ENCODE data around the gene TSEN34. TPM values are rescaled to one million over a fixed set of nuclear protein-coding genes. Genes with fewer than 3 reads are reported as not detected.
A peak's percentile ranks its signal among the peaks of the same experiment; 100 is the strongest.
"Not testable (repeated sequence)": the region's sequence is repeated elsewhere in the genome, so short reads cannot be mapped to it uniquely, and the experiment has no call there.

Gene TSEN34
- total RNA-seq, 1 donor from 2014 or later: 95.1 TPM

DNA sequence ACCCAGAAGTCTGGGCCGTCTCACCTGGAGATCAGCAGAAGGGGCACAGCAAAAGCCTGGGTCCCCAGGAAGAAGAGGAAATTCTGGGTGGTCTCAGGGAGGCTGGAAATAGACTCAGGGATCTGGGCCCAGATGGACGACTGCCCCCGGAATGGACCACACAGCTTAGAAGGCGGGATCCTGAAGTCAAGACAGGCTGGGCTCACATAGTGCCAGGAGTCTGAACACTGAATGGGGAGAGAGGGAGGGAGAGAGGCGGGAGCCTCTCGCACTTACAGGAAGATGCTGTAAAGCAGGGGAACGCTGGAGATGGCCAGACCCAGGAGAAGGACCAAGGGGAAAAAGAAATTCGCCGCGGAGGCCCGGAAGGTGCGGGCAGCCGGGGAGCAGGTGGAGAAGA is 30.3 kb upstream of the TSEN34 start:
- no peak for DNase-seq (ENCODE audit: low read depth)

DNA sequence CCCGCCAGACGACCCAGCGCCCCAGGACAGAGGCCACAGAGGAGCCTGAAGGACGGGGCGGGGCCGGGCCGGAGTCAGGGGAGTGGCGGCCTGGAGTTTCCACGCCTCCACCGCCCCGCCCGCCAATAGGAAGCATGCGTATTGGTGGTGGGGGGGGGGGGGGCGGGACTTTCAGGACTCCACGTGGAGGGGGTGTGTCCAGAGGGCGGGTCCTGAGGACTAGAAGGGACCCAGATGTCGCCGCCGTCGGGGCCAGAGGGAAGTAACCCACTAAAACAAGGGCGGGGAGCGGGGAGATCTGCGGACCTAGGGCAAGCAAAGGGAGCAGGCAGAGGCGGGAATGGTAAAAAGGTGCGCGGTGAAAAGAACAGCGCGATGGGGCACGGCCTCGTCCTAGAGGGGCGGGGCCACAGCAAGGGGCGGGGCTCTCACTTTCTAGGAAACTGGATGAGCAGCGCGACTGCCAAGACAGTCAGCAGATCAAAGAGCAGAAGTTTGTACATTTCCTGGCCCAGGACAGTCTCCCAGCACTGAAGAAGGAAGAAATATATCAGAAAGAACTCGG is 28.8 kb upstream of the TSEN34 start:
- peak; percentile 31 for DNase-seq (ENCODE audit: low read depth)

- DNase-seq (ENCODE audit: low read depth): no peak
Measured at GRCh38 chr19:54162884-54163283, 28.2 kb upstream of the TSEN34 start.

DNA sequence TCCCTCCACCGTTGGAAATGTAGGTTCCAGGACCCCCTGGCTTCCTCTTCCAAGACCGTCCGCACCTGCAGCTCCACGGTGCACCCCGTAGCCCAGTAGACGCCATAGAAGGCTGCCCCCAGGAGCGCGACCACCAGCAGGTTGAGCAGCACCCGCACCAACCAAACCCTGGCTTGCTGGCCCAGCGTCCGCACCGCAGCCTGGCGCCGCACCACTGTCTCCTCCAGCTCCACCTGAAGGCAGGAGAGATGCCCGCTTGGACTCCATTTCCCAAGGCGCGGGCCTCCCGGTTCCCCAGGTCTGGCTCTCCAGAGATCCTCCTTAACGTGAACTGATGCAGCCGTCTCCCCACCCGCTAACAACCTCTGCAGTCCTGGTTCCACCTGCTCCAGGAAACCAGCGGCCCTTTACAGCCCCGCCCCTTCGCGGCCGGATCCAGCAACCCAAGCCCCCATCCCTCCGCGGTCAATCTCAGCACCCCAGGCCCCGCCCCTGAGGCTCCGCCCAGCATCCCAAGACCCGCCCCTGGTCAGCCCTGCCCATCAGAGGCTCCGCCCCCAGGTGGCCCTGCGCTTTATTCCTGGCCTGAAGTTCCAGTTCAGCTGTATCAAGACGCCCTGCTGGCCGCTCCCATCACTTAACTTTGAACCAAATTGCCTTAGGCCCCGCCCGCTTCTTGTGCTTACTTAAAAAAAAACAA is 26.6 kb upstream of the TSEN34 start:
- DNase-seq (ENCODE audit: low read depth): no peak

DNA sequence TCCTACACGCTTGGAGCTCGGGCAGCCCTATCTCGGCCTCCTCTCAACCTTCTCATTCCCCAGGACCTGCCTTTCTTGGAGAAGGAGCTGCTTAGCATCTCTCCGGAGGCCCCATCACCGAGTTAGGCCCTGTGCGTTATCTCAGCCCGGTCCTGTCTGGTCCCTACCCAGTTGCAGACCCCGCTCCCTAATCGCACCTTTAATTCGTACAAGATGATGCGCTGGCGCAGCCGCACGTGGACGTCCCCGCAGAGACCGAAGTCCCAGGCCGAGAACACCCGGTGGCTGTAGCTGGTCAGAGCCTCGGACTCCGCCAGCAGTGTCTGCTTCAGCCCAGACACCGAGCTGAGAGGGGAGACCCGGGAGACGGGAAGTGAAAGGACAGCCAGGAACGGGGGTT is 25.9 kb upstream of the TSEN34 start:
- no peak for DNase-seq (ENCODE audit: low read depth)

- peak; percentile 84 for DNase-seq (ENCODE audit: low read depth)
Measured at GRCh38 chr19:54168174-54168917, 22.8 kb upstream of the TSEN34 start.

DNA sequence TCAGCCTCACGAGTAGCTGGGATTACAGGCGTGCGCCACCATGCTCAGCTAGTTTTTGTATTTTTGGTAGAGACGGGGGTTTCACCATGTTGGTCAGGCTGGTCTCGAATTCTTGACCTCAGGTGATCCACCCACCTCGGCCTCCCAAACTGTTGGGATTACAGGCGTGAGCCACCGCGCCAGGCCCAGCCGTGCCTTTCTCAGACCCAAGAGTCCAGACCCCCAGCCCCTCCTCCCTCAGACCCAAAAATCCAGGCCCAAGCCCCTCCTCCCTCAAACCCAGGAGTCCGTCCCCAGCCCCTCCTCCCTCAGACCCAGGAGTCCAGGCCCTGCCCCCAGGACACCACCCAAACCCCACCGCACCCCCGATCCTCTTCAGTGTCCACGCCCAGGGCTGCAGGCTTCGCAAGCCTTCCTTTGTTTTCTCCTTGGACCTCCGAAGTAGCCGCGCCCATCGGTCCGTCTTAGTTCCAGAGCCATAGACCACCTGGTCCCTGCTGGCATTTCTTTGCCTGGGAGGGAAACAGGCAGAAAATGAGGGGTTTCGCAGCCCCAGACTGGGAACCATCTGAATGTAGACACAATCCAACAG is 21.9 kb upstream of the TSEN34 start:
- DNase-seq (ENCODE audit: low read depth): no peak

- not testable (repeated sequence) for DNase-seq (ENCODE audit: low read depth)
Measured at GRCh38 chr19:54171736-54172431, 19.2 kb upstream of the TSEN34 start.

- no peak for DNase-seq (ENCODE audit: low read depth)
Measured at GRCh38 chr19:54172471-54173358, 18.4 kb upstream of the TSEN34 start, which contains the start of gene TMC4. Gene TMC4 (minus strand): TSS chr19:54173160. CDS start chr19:54173117, 43 bp downstream.

DNA sequence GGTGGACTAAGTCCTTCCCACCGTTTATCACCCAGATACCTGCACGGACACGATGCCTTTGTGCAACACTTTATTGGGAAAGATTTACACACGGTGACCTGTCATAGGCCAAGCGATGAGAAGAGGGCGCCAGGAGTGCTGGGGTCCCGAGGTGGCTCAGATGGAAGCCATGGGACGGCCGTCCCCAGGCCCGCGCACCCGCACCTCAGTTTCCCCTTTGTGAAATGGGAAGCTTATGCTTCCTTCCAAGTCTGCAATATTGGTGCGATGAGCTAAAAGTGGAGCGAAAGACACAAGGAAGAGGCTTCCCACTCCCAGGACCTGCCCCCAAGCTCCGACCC is 17.8 kb upstream of the TSEN34 start:
- no peak for DNase-seq (ENCODE audit: low read depth)

- no peak for DNase-seq (ENCODE audit: low read depth)
Measured at GRCh38 chr19:54173951-54174834, 16.9 kb upstream of the TSEN34 start.

DNA sequence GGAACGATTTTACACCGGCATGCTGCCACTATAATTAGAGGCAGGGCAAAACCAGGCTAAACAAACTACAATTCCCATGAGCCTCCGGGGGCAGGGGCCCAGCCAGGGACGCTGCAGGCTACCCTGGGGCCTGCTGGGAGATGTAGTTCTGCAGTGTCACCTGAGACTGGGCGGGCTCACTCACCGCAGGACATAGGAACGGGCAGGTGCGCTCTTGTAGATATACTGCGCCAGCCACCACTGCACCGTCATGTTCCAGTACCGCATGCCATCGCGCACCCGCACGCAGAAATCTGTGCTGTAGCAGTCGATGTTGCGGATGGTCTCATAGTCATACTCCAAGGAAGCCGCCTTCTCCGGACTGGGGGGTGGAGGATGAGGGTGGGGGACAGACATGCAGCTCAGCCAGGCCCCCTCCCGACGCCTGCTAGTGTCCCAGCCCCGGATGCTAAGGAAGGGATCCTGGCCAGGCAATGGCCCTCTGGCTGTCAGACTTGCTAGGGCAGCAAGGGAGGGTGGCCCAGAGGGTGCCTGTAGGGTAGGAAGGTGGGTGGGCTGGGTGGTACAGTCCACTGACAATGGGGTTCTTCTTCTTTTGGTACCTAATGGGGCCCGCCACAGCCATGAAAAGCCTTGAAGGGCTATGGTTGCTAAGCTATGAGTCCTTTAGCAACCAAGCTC is 12.4 kb upstream of the TSEN34 start:
- DNase-seq (ENCODE audit: low read depth): no peak

DNA sequence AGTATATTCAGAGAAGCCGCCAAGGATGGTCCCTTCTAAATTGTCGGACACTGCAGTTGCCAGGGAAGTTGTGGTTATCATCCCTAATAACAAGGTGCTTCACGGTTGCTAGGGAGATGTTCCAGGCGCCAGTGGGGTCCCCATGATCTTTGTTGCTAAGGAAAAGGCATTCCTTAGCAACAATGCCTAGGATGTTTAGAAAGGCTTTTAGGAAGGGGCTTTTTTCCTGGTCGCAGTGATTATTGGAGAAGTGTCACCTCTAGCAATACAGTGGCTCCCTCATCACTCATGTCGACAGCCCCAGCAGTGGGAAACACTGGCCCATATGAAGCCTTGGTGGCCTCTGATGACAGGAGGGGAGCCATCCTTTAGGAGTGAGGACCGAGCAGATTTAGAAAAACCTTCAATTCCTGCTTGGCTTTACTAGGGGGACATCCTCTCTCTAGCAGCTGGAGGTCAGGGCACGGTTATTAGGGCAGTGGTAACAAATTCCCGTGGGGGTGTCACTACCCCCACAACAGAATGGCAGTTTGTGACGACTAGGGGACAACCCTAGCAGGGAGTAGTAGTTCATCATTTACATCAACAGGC is 11.8 kb upstream of the TSEN34 start:
- no peak for DNase-seq (ENCODE audit: low read depth)

GRCh38 chr19:54179921-54180461 is 11.1 kb upstream of the TSEN34 start:
- peak; percentile 28 for DNase-seq (ENCODE audit: low read depth)

DNA sequence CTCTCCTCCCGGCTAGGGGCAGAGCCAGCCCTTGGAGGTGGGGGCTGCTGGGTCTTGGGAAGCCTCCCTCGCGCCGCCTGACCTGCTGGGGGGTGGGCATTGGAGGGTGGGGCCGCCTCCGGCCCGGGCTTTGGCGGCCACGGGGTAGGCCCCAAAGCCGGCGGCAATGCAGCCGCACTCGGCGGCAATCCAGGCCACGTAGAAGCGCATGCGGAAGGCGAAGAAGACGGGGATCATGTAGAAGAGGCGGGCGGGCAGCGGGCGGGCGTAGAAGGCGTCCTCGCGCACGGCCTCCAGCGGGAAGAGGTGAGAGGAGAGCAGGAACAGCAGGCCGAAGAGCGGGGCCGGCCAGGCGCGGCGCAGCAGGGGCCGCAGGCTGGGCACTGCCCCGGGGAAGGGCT is 10.4 kb upstream of the TSEN34 start:
- no peak for DNase-seq (ENCODE audit: low read depth)

DNA sequence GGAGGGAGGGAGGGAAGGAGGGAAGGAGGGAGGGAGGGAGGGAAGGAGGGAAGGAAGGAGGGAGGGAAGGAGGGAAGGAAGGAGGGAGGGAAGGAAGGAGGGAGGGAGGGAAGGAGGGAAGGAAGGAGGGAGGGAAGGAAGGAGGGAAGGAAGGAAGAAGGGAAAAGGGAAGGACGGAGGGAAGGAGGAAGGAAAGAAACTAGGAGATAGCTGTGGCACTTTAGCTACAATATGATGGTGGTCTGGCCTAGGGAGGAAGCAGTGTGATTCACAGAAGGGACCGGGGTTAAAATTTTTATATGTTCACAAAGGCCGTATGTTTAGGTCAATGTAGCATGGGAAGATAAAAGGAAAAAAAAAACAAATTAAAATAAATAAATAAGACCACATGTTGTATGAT is 9.2 kb upstream of the TSEN34 start:
- DNase-seq (ENCODE audit: low read depth): not testable (repeated sequence)

GRCh38 chr19:54183431-54183830 is 7.7 kb upstream of the TSEN34 start:
- no peak for DNase-seq (ENCODE audit: low read depth)

GRCh38 chr19:54186351-54186750 is 4.8 kb upstream of the TSEN34 start:
- DNase-seq (ENCODE audit: low read depth): no peak
